A549 treated with GW870086 at 1 μM for 4 hours (cell line): ENCODE results near the gene CHRNA10. TPM values are rescaled to one million over a fixed set of nuclear protein-coding genes. Genes with fewer than 3 reads are reported as not detected.

ENCODE experiments used
- total RNA-seq: library from RNA; stranded (reverse); fragments of 200-300 nt; extraction: Qiagen RNA extraction; gene quantifications from 5 replicates; pipeline ENCODE4 v1.2.3, GENCODE V29; 2022; ENCODE audit warnings: low read depth

Gene CHRNA10
- 0.51 to 1.7 TPM (median 1.1 TPM) in 5 replicates for total RNA-seq

GRCh38 chr11:3671334-3672254, at the start of gene CHRNA10:
TSS of gene CHRNA10 (minus strand) at chr11:3671384. CDS start at chr11:3671312, 72 bp downstream.

GRCh38 chr11:3644817-3645235, 26.4 kb downstream of the CHRNA10 start, which contains the start of gene ART1:
TSS of gene ART1 (plus strand) at chr11:3645128. CDS start at chr11:3659214, 14,086 bp downstream.

GRCh38 chr11:3641701-3642070, 29.5 kb downstream of the CHRNA10 start, which contains the start of gene ART5:
TSS of gene ART5 (minus strand) at chr11:3641992. CDS start at chr11:3641862, 130 bp downstream.

Other genes starting within 250 kb of the CHRNA10 start
- gene ART5, start 29.4 kb downstream of the CHRNA10 start, total RNA-seq = 0.24 to 0.43 TPM (median 0.33 TPM) in 4 of 5 replicates, not detected in the other
- 0.10 TPM in 1 of 5 replicates, not detected in the others for gene ART1, start 26.3 kb downstream of the CHRNA10 start, total RNA-seq
- 54.8 to 69.0 TPM (median 67.2 TPM) in 5 replicates for gene NUP98, start 126.2 kb upstream of the CHRNA10 start, total RNA-seq
- gene PGAP2, start 137.2 kb upstream of the CHRNA10 start, total RNA-seq = 20.0 to 24.3 TPM (median 21.0 TPM) in 5 replicates
- 94.0 to 119 TPM (median 113 TPM) in 5 replicates for gene RHOG, start 169.6 kb upstream of the CHRNA10 start, total RNA-seq
- 23.9 to 28.6 TPM (median 27.3 TPM) in 5 replicates for gene STIM1, start 184.3 kb upstream of the CHRNA10 start, total RNA-seq